K562 (cell line): ENCODE data around the gene MEF2C. TPM values are rescaled to one million over a fixed set of nuclear protein-coding genes. Genes with fewer than 3 reads are reported as not detected.

ENCODE experiments used
- CBX1 ChIP-seq: sonication (generic); IDR thresholded peaks from 2 replicates; pipeline ENCODE4 v1.6.1; 2016; ENCODE audit warnings: antibody characterized with exemption, low read depth, mild to moderate bottlenecking
- NEUROD1 ChIP-seq: fragments of 150-350 bp; IDR thresholded peaks from 2 replicates; pipeline ENCODE4 v1.6.1; 2014; ENCODE audit warnings: borderline replicate concordance, low read length, low read depth; ENCODE audit not compliant: partially characterized antibody
- PCBP1 ChIP-seq: fragments of 200-400 bp; formaldehyde crosslinking; IDR thresholded peaks from 2 replicates; pipeline ENCODE4 v1.6.1; 2018; ENCODE audit warnings: mild to moderate bottlenecking, low read depth, low read length; ENCODE audit not compliant: poor library complexity, severe bottlenecking
- RHOXF2B ChIP-seq: fragments of 250-450 bp; sonication (Bioruptor Pico); conservative IDR thresholded peaks from 2 replicates; pipeline ENCODE4 v1.5.1; 2021
- ZFX ChIP-seq: sonication (generic); formaldehyde crosslinking; IDR thresholded peaks from 2 replicates; pipeline ENCODE4 v1.8.0; 2022; ENCODE audit warnings: mild to moderate bottlenecking, missing genetic modification reagents, moderate library complexity
- ZNF3 ChIP-seq: fragments of 250-450 bp; sonication (Bioruptor Pico); IDR thresholded peaks from 2 replicates; pipeline ENCODE4 v1.5.0; 2021; ENCODE audit warnings: mild to moderate bottlenecking, moderate library complexity
- ZNF695 ChIP-seq: fragments of 450-650 bp; formaldehyde crosslinking; IDR thresholded peaks from 2 replicates; pipeline ENCODE4 v1.4.0; 2020; ENCODE audit warnings: mild to moderate bottlenecking, moderate library complexity
- polyA plus RNA-seq, 8 experiments: library from polyadenylated mRNA; depleted of rRNA in 4 of 8; stranded (reverse) in 5 of 8; unstranded in 3 of 8; fragments of >200 nt; fragmentation: Nextera tagmentation in 2 of 8; fragmentation: Illumina TruSeq in 1 of 8; extraction: Ambion mirVana in 2 of 8; extraction: Trizol in 1 of 8; gene quantifications; 2 replicates each; pipeline versions ENCODE4 v1.2.1 to v1.2.3, GENCODE V29; 2011 to 2014; ENCODE audit warnings: inconsistent platforms in 1 of 8, missing spikeins in 1 of 8
- total RNA-seq, 7 experiments: library from RNA; depleted of rRNA in 6 of 7; stranded (reverse); fragments of >200 nt in 6 of 7; fragmentation: Illumina TruSeq in 2 of 7; extraction: Trizol in 2 of 7; gene quantifications; 2 replicates each; pipeline versions ENCODE4 v1.2.1 to v1.2.3, GENCODE V29; 2011 to 2021; ENCODE audit warnings: low replicate concordance in 1 of 7
- TF ChIP-seq, protein P1 (sequence below): fragments of 450-650 bp; IDR thresholded peaks from 2 replicates; pipeline ENCODE4 v1.6.1; 2016; ENCODE audit warnings: mild to moderate bottlenecking
- TF ChIP-seq, protein P2 (sequence below), 3 experiments: fragments of 200-800 bp in 1 of 3; sonication (Bioruptor generic) in 1 of 3; sonication (generic) in 1 of 3; formaldehyde crosslinking in 1 of 3; IDR thresholded peaks; 2 replicates each; pipeline versions ENCODE4 v1.6.1 to v1.8.0; 2016 to 2022; ENCODE audit warnings: mild to moderate bottlenecking in 2 of 3, missing compliant biosample characterization in 2 of 3, missing genetic modification characterization in 2 of 3, missing genetic modification reagents in 1 of 3
- TF ChIP-seq, protein P3 (sequence below): sonication (generic); formaldehyde crosslinking; IDR thresholded peaks from 2 replicates; pipeline ENCODE4 v1.9.0; 2022; ENCODE audit warnings: mild to moderate bottlenecking, missing genetic modification reagents
- TF ChIP-seq, protein P4 (sequence below): fragments of 450-650 bp; IDR thresholded peaks from 2 replicates; pipeline ENCODE4 v1.6.1; 2017; ENCODE audit warnings: mild to moderate bottlenecking, moderate library complexity

MEF2C gene
- total and polyA plus RNA-seq, 9 of the 15 experiments (the other 6 are each of a cell fraction or from before 2014, with no cell fraction given): 25.1 to 67.8 (median 58.3) TPM

DNA sequence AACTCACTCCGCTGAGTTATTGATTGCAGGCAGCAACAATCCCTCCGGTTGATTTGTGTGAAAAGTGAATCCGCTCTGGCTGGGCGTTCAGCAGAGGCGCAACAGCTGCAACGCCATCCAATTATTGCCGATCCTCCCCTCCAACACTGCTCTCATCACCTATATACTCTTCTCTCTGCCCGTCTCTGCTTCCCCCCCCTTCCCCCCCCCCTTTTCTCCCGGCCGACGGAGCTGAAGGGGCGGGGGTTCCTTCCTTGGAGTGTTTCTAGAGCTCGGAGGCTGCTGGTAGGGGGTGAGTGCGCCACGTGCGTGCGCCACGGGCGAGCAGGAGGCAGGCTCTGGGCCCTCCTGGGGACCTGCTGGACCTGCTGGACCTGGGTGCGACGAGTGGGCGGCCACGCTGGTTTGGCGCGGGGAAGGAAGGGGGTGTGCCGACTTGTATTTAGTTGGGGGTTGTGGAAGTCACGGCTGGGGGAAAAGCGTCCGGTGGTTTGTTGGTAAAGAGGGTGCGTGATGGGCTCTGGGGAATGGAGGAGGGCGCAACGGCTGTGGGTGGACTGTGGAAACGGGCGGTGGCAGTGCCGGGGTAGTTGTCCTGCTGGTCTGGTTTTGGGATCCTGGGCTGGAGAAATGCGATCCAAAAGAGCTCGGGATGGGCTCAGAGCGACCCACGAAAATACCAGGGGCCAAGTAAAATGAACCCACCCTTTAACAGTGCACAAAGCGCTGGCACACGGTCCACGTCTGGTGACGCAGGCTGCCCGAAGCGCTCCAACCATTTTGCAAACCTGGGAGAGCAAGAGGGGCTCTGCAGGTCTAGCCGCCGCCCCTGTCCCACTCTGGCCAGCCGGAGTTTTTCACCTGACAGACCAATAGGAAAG lies 6.4 kb upstream of the MEF2C start (continued):
- TF ChIP-seq, protein P1, sequence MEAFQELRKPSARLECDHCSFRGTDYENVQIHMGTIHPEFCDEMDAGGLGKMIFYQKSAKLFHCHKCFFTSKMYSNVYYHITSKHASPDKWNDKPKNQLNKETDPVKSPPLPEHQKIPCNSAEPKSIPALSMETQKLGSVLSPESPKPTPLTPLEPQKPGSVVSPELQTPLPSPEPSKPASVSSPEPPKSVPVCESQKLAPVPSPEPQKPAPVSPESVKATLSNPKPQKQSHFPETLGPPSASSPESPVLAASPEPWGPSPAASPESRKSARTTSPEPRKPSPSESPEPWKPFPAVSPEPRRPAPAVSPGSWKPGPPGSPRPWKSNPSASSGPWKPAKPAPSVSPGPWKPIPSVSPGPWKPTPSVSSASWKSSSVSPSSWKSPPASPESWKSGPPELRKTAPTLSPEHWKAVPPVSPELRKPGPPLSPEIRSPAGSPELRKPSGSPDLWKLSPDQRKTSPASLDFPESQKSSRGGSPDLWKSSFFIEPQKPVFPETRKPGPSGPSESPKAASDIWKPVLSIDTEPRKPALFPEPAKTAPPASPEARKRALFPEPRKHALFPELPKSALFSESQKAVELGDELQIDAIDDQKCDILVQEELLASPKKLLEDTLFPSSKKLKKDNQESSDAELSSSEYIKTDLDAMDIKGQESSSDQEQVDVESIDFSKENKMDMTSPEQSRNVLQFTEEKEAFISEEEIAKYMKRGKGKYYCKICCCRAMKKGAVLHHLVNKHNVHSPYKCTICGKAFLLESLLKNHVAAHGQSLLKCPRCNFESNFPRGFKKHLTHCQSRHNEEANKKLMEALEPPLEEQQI: peak; percentile 59
- peak; percentile 29; the same call in 1 of the 2 replicates for TF ChIP-seq CBX1
- TF ChIP-seq, protein P2, sequence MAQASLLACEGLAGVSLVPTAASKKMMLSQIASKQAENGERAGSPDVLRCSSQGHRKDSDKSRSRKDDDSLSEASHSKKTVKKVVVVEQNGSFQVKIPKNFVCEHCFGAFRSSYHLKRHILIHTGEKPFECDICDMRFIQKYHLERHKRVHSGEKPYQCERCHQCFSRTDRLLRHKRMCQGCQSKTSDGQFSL (CRISPR knock-in tag; IDR thresholded peaks at IDR 0.05): peak; percentile 64
- TF ChIP-seq, protein P2 (tag; IDR thresholded peaks at IDR 0.05): no peak
- TF ChIP-seq ZFX (CRISPR knock-in tag): peak; percentile 31; the same call in 1 of the 2 replicates
- TF ChIP-seq, protein P3, sequence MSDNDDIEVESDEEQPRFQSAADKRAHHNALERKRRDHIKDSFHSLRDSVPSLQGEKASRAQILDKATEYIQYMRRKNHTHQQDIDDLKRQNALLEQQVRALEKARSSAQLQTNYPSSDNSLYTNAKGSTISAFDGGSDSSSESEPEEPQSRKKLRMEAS (CRISPR knock-in tag): peak; percentile 74
- TF ChIP-seq, protein P4, sequence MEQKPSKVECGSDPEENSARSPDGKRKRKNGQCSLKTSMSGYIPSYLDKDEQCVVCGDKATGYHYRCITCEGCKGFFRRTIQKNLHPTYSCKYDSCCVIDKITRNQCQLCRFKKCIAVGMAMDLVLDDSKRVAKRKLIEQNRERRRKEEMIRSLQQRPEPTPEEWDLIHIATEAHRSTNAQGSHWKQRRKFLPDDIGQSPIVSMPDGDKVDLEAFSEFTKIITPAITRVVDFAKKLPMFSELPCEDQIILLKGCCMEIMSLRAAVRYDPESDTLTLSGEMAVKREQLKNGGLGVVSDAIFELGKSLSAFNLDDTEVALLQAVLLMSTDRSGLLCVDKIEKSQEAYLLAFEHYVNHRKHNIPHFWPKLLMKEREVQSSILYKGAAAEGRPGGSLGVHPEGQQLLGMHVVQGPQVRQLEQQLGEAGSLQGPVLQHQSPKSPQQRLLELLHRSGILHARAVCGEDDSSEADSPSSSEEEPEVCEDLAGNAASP: no peak
- TF ChIP-seq ZNF3 (CRISPR knock-in tag): no peak
- no peak for TF ChIP-seq RHOXF2B (CRISPR knock-in tag)
- 0 out of 2 replicates have a peak, but pooled peaks have one; percentile 34 for TF ChIP-seq ZNF695
- peak; percentile 36 for TF ChIP-seq PCBP1
- no peak for TF ChIP-seq NEUROD1
